GM12892 (cell line): ENCODE measurements around the gene GGTLC2.
"Not testable (repeated sequence)": the region's sequence is repeated elsewhere in the genome, so short reads cannot be mapped to it uniquely, and the experiment has no call there.

Experiments used
- POLR2A ChIP-seq: IDR thresholded peaks from 2 replicates; pipeline ENCODE4 v1.6.1; 2011; ENCODE audit warnings: low read depth, low read length, control low read depth
- POLR2AphosphoS5 ChIP-seq: IDR thresholded peaks from 2 replicates; pipeline ENCODE4 v1.6.1; 2011; ENCODE audit warnings: low read depth, low read length, control low read depth
- TAF1 ChIP-seq: IDR thresholded peaks from 2 replicates; pipeline ENCODE4 v1.6.1; 2011; ENCODE audit warnings: low read depth, mild to moderate bottlenecking, control low read depth, low read length, borderline replicate concordance

- TF ChIP-seq POLR2A, TAF1, POLR2AphosphoS5: not testable (repeated sequence)
These were observed 8.2 kb downstream of the GGTLC2 start for GRCh38 chr22:22652573-22652972.
